ENCODE data around the gene ADIPOR2.
A peak's percentile ranks its signal among the peaks of the same experiment; 100 is the strongest.

Gene ADIPOR2

GRCh38 chr12:1781772-1782171 lies 90.9 kb downstream of the ADIPOR2 start:
- no peak for DNase-seq

- DNase-seq = no peak
Measured at GRCh38 chr12:1782215-1782614, 91.3 kb downstream of the ADIPOR2 start.

GRCh38 chr12:1787714-1788113 lies 96.8 kb downstream of the ADIPOR2 start:
- no peak for DNase-seq

GRCh38 chr12:1790444-1790843 lies 99.6 kb downstream of the ADIPOR2 start:
- DNase-seq = no peak

GRCh38 chr12:1791104-1791841 lies 100.4 kb downstream of the ADIPOR2 start:
- peak; percentile 63 for DNase-seq

GRCh38 chr12:1792406-1792805 lies 101.5 kb downstream of the ADIPOR2 start:
- no peak for DNase-seq

- DNase-seq = no peak
Measured at GRCh38 chr12:1793426-1794210, 102.7 kb downstream of the ADIPOR2 start.

GRCh38 chr12:1794440-1795090 lies 103.7 kb downstream of the ADIPOR2 start:
- no peak for DNase-seq

GRCh38 chr12:1795221-1795784 lies 104.4 kb downstream of the ADIPOR2 start:
- DNase-seq = no peak

- DNase-seq = peak; percentile 97
Measured at GRCh38 chr12:1795785-1796514, 105.1 kb downstream of the ADIPOR2 start.

- DNase-seq = no peak
Measured at GRCh38 chr12:1796515-1797010, 105.7 kb downstream of the ADIPOR2 start.

GRCh38 chr12:1797011-1797901 lies 106.4 kb downstream of the ADIPOR2 start:
- peak; percentile 64 for DNase-seq

GRCh38 chr12:1797991-1798640 lies 107.2 kb downstream of the ADIPOR2 start:
- DNase-seq = no peak

GRCh38 chr12:1798641-1799020 lies 107.8 kb downstream of the ADIPOR2 start:
- DNase-seq = no peak

GRCh38 chr12:1799051-1799881 lies 108.4 kb downstream of the ADIPOR2 start:
- DNase-seq = no peak

GRCh38 chr12:1799882-1800400 lies 109.1 kb downstream of the ADIPOR2 start:
- peak; percentile 15 for DNase-seq

GRCh38 chr12:1800401-1801302 lies 109.8 kb downstream of the ADIPOR2 start:
- peak; percentile 42 for DNase-seq

- DNase-seq = peak; percentile 12
Measured at GRCh38 chr12:1801303-1801975, 110.6 kb downstream of the ADIPOR2 start.
